ENCODE measurements around the gene KRTAP25-1. TPM values are rescaled to one million over a fixed set of nuclear protein-coding genes. Genes with fewer than 3 reads are reported as not detected.

The KRTAP25-1 gene, protein sequence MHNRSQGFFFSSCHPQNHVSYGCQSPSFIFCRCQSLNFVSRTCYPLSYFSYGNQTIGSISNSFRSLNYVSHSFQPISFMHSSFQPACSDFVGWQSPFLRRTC
- total RNA-seq (not detected), polyA plus RNA-seq (ENCODE audit: insufficient read depth, low read depth, low replicate concordance) (not detected)
- long read RNA-seq, donor 1: 0 reads
- long read RNA-seq, donor 2: 0 reads

DNA sequence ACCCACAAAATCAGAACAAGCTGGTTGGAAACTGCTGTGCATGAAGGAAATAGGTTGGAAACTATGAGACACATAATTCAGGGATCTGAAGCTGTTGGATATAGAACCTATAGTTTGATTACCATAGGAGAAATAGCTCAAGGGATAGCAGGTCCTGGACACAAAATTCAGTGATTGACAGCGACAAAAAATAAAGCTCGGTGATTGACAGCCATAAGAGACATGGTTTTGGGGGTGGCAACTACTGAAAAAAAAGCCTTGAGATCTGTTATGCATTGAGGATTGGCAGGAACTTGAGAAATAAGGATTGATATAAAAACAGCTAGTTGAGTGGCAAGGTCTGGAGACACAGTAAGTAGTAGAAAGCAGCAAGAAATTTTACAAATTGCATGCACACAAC is at the start of gene KRTAP25-1:
Gene KRTAP25-1 (minus strand): TSS at position 300 of the 400 bp plus-strand sequence. CDS start 24 bp downstream, at position 276.
- no peaks in the 10 kb centered on the region for H3K36me3 ChIP-seq (ENCODE audit: low read depth, missing control alignments)
- no peaks in the 10 kb centered on the region for H3K4me1 ChIP-seq
- no peak for DNase-seq
- intact Hi-C loops (cut with DNase I; ENCODE audit: low total_unique reads): no loop called here
- 81 to 91% methylated on average over 2 of the region's 2 CpGs for whole genome bisulfite sequencing, 2 donors
- H3K27me3 ChIP-seq: no peaks in the 10 kb centered on the region
- no peaks in the 10 kb centered on the region for H3K9me3 ChIP-seq
- TF ChIP-seq, protein P1, sequence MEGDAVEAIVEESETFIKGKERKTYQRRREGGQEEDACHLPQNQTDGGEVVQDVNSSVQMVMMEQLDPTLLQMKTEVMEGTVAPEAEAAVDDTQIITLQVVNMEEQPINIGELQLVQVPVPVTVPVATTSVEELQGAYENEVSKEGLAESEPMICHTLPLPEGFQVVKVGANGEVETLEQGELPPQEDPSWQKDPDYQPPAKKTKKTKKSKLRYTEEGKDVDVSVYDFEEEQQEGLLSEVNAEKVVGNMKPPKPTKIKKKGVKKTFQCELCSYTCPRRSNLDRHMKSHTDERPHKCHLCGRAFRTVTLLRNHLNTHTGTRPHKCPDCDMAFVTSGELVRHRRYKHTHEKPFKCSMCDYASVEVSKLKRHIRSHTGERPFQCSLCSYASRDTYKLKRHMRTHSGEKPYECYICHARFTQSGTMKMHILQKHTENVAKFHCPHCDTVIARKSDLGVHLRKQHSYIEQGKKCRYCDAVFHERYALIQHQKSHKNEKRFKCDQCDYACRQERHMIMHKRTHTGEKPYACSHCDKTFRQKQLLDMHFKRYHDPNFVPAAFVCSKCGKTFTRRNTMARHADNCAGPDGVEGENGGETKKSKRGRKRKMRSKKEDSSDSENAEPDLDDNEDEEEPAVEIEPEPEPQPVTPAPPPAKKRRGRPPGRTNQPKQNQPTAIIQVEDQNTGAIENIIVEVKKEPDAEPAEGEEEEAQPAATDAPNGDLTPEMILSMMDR (IDR thresholded peaks at IDR 0.05): no peak
- no peak for TF ChIP-seq POLR2A (IDR thresholded peaks at IDR 0.05)
- H3K4me3 ChIP-seq: no peak within 1 kb of the TSS
- H3K27ac ChIP-seq: no peak within 1 kb of the TSS

DNA sequence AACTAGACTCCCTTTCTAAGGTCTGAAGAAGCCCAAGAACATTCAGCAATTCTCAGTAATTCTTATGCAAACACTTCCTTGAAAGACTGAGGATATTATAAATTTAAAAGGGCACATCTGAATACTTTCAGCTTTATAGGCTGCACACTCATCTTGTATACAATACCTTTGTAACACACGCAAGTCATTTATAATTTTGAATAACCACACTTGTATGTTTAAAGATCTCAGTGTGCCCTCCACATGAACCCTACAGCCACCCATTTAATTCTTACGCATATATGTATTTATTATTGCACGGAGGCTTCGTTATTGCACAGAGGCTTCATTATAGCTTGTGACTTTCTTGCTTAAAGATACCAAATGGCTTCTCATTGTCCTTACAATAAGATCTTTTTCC is 49.4 kb upstream of the KRTAP25-1 start:
- no peak for DNase-seq
- Histone ChIP-seq H3K4me1 (no peaks in the 10 kb centered on the region), H3K27me3 (no peaks in the 10 kb centered on the region), H3K27ac (no peak overlapping the region), H3K9me3 (no peaks in the 10 kb centered on the region), H3K36me3 (ENCODE audit: low read depth, missing control alignments) (no peaks in the 10 kb centered on the region), H3K4me3 (no peak overlapping the region)
- intact Hi-C loops (cut with DNase I; ENCODE audit: low total_unique reads): no loop called here
- TF ChIP-seq, protein P1 (IDR thresholded peaks at IDR 0.05): no peak
- no peak for TF ChIP-seq POLR2A (IDR thresholded peaks at IDR 0.05)
- WGBS, 2 donors: 86 to 96% methylated on average over 4 of the region's 4 CpGs

DNA sequence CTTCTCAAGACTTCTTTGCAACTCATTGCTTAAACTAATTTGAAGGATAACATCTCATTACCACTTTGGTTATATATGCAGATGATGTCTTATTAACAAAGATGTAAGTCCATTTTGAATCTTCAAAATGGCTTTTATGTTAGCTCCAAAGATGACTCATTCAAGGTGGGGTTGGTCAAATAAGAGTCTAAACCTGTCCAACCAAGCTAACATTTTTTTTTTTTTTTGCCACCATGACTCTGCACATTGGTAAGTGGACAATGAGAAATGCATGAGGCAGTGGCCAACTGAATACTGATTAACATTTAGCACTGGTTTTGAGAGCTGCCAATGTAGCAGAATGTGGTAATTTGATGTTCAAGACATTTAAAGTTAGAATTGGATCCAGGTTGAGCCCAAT is 48.5 kb upstream of the KRTAP25-1 start:
- no peak overlapping the region for H3K27ac ChIP-seq
- H3K4me3 ChIP-seq: no peak overlapping the region
- no peaks in the 10 kb centered on the region for H3K36me3 ChIP-seq (ENCODE audit: low read depth, missing control alignments)
- no peak for DNase-seq
- no peaks in the 10 kb centered on the region for H3K9me3 ChIP-seq
- no peaks in the 10 kb centered on the region for H3K27me3 ChIP-seq
- intact Hi-C loops (cut with DNase I; ENCODE audit: low total_unique reads): no loop called here
- TF ChIP-seq, protein P1 (IDR thresholded peaks at IDR 0.05): no peak
- H3K4me1 ChIP-seq: no peaks in the 10 kb centered on the region

DNA sequence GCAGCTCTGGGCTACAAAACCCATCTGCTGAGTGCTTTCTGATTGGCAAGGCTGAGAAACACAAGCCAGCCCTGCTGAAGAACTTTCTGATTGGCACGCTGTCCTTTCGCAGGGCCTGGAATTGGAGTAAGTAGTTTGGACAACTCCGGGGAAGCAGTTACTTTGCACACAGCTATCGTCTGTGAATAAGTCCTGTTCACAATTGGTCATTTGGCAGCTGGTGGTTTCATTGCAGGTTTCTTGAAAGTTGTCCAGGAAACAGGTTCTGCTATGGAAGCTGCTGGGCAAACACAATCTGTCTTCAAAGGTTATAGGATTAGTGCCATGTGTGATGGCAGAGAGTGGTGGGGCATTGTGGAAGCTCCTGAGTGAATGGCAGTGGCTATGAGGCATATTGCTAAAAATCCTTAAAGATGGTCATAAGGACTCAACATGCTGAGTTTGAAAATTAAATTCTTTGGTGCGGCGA is 48.0 kb upstream of the KRTAP25-1 start, which contains the start of gene KRTAP27-1:
Gene KRTAP27-1 (minus strand): TSS at position 419 of the 469 bp plus-strand sequence. CDS start 26 bp downstream, at position 393.
- H3K9me3 ChIP-seq: no peaks in the 10 kb centered on the region
- no peak for DNase-seq
- no peaks in the 10 kb centered on the region for H3K36me3 ChIP-seq (ENCODE audit: low read depth, missing control alignments)
- WGBS, 2 donors: 89 to 94% methylated on average over 6 of the region's 6 CpGs
- H3K4me3 ChIP-seq: no peak within 1 kb of the TSS
- intact Hi-C loops (cut with DNase I; ENCODE audit: low total_unique reads): no loop called here
- H3K4me1 ChIP-seq: no peaks in the 10 kb centered on the region
- no peaks in the 10 kb centered on the region for H3K27me3 ChIP-seq
- no peak for TF ChIP-seq POLR2A (IDR thresholded peaks at IDR 0.05)
- TF ChIP-seq, protein P1 (IDR thresholded peaks at IDR 0.05): no peak
- no peak within 1 kb of the TSS for H3K27ac ChIP-seq

DNA sequence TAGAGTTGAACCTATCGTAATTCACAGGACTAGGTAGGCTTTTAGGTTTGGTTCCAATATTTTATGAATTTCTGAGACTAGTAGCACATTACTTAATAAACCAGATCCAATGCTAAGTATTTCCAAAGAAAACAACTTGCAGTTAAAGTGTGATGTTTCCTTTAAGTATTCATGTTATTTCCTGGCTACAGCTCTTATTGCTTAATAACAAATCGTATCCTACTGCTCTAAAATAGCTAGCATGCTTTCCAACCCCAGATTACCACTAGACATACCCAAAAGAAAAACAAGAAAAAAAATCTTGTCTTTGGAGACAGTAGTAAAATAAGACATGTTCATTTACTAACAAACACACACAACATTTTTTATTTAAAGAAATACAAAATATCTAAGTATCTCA is 47.3 kb upstream of the KRTAP25-1 start:
- Histone ChIP-seq H3K9me3 (no peaks in the 10 kb centered on the region), H3K36me3 (ENCODE audit: low read depth, missing control alignments) (no peaks in the 10 kb centered on the region), H3K4me1 (no peaks in the 10 kb centered on the region), H3K4me3 (no peak overlapping the region), H3K27ac (no peak overlapping the region), H3K27me3 (no peaks in the 10 kb centered on the region)
- WGBS, 2 donors: 67 to 74% methylated on average over 2 of the region's 2 CpGs
- no peak for TF ChIP-seq POLR2A (IDR thresholded peaks at IDR 0.05)
- intact Hi-C loops (cut with DNase I; ENCODE audit: low total_unique reads): no loop called here
- DNase-seq: no peak

Data from testis (tissue), 5 donors.